ENCODE results near the gene FAM107A. TPM values are rescaled to one million over a fixed set of nuclear protein-coding genes. Genes with fewer than 3 reads are reported as not detected.

The FAM107A gene
- polyA plus RNA-seq, 2 donors, result 6.3 to 7.2 TPM

- Histone ChIP-seq H3K36me3 (ENCODE audit: control insufficient read depth in 2 of 2, insufficient read depth in 2 of 2, low read length in 1 of 2) (no peaks in the 10 kb centered on the region), H3K27me3 (ENCODE audit: control insufficient read depth in 1 of 2, insufficient read depth in 2 of 2, low read length in 2 of 2) (no peaks in the 10 kb centered on the region), H3K4me3 (ENCODE audit: low read depth in 1 of 2, low read length in 2 of 2) (no peak overlapping the region), H3K27ac (ENCODE audit: low read depth in 2 of 2, low read length in 1 of 2) (no peak overlapping the region), H3K4me1 (ENCODE audit: control insufficient read depth in 2 of 2, insufficient read depth in 2 of 2, low read length in 1 of 2) (peaks cover 0 to 4% of the 10 kb centered on the region in 2 donors), H3K9me3 (ENCODE audit: control insufficient read depth in 2 of 2, insufficient read depth in 1 of 2, low read depth in 1 of 2, low read length in 1 of 2) (no peaks in the 10 kb centered on the region)
- 69 to 81% methylated on average over 3 of the region's 3 CpGs for WGBS, 2 donors
These were observed 62.8 kb downstream of the FAM107A start for GRCh38 chr3:58514405-58514804.

Other genes starting within 250 kb of the FAM107A start
- gene PXK, start 244.5 kb downstream of the FAM107A start, polyA plus RNA-seq, result 1 to 10 TPM; 3.2 to 6.0 TPM
- 10 to 100 TPM; 59.0 to 82.0 TPM for gene PDHB, start 143.6 kb downstream of the FAM107A start, polyA plus RNA-seq
- gene KCTD6, start 85.3 kb downstream of the FAM107A start, polyA plus RNA-seq, result 10 to 100 TPM in 1 of 2 donors, 1 to 10 TPM in 1; 9.2 to 11.2 TPM
- gene ACOX2, start 40.2 kb downstream of the FAM107A start, polyA plus RNA-seq, result 10 to 100 TPM; 13.9 to 19.7 TPM
- 100 to 1,000 TPM; 316 to 493 TPM for gene FAM3D, start 89.4 kb upstream of the FAM107A start, polyA plus RNA-seq